HEK293 (cell line): ENCODE measurements around the gene TMEM91.

Source experiments
- BCL11A ChIP-seq: fragments of 450-650 bp; formaldehyde crosslinking; IDR thresholded peaks from 2 replicates; pipeline ENCODE4 v1.5.1; 2016; ENCODE audit warnings: low read depth, missing biosample characterization, missing genetic modification characterization
- KLF1 ChIP-seq: fragments of 450-650 bp; formaldehyde crosslinking; IDR thresholded peaks from 2 replicates; pipeline ENCODE4 v1.5.1; 2016; ENCODE audit warnings: missing biosample characterization, missing genetic modification characterization
- KLF16 ChIP-seq: fragments of 450-650 bp; formaldehyde crosslinking; IDR thresholded peaks from 2 replicates; pipeline ENCODE4 v1.5.1; 2017; ENCODE audit warnings: missing biosample characterization, missing genetic modification characterization
- KLF9 ChIP-seq: fragments of 450-650 bp; formaldehyde crosslinking; IDR thresholded peaks from 2 replicates; pipeline ENCODE4 v1.5.1; 2016; ENCODE audit warnings: missing biosample characterization, missing genetic modification characterization, low read depth
- MEIS1 ChIP-seq: sonication (generic); formaldehyde crosslinking; IDR thresholded peaks from 2 replicates; pipeline ENCODE4 v1.8.1; 2022; ENCODE audit warnings: missing genetic modification reagents, mild to moderate bottlenecking, borderline replicate concordance
- SP2 ChIP-seq: fragments of 450-650 bp; formaldehyde crosslinking; IDR thresholded peaks from 2 replicates; pipeline ENCODE4 v1.5.1; 2016; ENCODE audit warnings: missing biosample characterization, missing genetic modification characterization
- ZBTB11 ChIP-seq: fragments of 450-650 bp; formaldehyde crosslinking; conservative IDR thresholded peaks from 2 replicates; pipeline ENCODE4 v1.5.1; 2016; ENCODE audit warnings: low read depth, missing biosample characterization, missing genetic modification characterization
- ZBTB20 ChIP-seq: fragments of 450-650 bp; formaldehyde crosslinking; IDR thresholded peaks from 2 replicates; pipeline ENCODE4 v1.5.1; 2016; ENCODE audit warnings: missing biosample characterization, missing genetic modification characterization
- ZBTB6 ChIP-seq: fragments of 450-650 bp; formaldehyde crosslinking; IDR thresholded peaks from 2 replicates; pipeline ENCODE4 v1.5.1; 2017; ENCODE audit warnings: missing biosample characterization, missing genetic modification characterization
- ZFP37 ChIP-seq: fragments of 450-650 bp; formaldehyde crosslinking; IDR thresholded peaks from 2 replicates; pipeline ENCODE4 v1.5.1; 2016; ENCODE audit warnings: missing biosample characterization, missing genetic modification characterization
- ZIC2 ChIP-seq: fragments of 450-650 bp; formaldehyde crosslinking; IDR thresholded peaks from 2 replicates; pipeline ENCODE4 v1.5.1; 2016; ENCODE audit warnings: missing biosample characterization, missing genetic modification characterization
- ZNF202 ChIP-seq: fragments of 450-650 bp; formaldehyde crosslinking; IDR thresholded peaks from 2 replicates; pipeline ENCODE4 v1.5.1; 2016; ENCODE audit warnings: missing biosample characterization, missing genetic modification characterization, borderline replicate concordance
- ZNF24 ChIP-seq: fragments of 450-650 bp; formaldehyde crosslinking; IDR thresholded peaks from 2 replicates; pipeline ENCODE4 v1.5.1; 2016; ENCODE audit warnings: missing biosample characterization, missing genetic modification characterization
- ZNF311 ChIP-seq: fragments of 450-650 bp; formaldehyde crosslinking; IDR thresholded peaks from 2 replicates; pipeline ENCODE4 v1.5.1; 2017; ENCODE audit warnings: missing biosample characterization, missing genetic modification characterization, borderline replicate concordance
- ZNF350 ChIP-seq: fragments of 450-650 bp; formaldehyde crosslinking; IDR thresholded peaks from 2 replicates; pipeline ENCODE4 v1.5.0; 2017; ENCODE audit warnings: missing biosample characterization, mild to moderate bottlenecking, missing genetic modification characterization
- ZNF394 ChIP-seq: fragments of 450-650 bp; formaldehyde crosslinking; IDR thresholded peaks from 2 replicates; pipeline ENCODE4 v1.5.1; 2016; ENCODE audit warnings: missing biosample characterization, missing genetic modification characterization, mild to moderate bottlenecking, moderate library complexity, borderline replicate concordance
- ZNF426 ChIP-seq: fragments of 450-650 bp; formaldehyde crosslinking; IDR thresholded peaks from 2 replicates; pipeline ENCODE4 v1.5.1; 2017; ENCODE audit warnings: missing biosample characterization, missing genetic modification characterization, mild to moderate bottlenecking, inconsistent platforms, moderate library complexity
- ZNF449 ChIP-seq: fragments of 450-650 bp; formaldehyde crosslinking; IDR thresholded peaks from 2 replicates; pipeline ENCODE4 v1.5.1; 2017; ENCODE audit warnings: missing biosample characterization, mild to moderate bottlenecking, missing genetic modification characterization, moderate library complexity
- ZNF473 ChIP-seq: fragments of 450-650 bp; formaldehyde crosslinking; IDR thresholded peaks from 2 replicates; pipeline ENCODE4 v1.5.1; 2017; ENCODE audit warnings: missing biosample characterization, missing genetic modification characterization
- ZNF529 ChIP-seq: fragments of 450-650 bp; formaldehyde crosslinking; IDR thresholded peaks from 2 replicates; pipeline ENCODE4 v1.5.1; 2017; ENCODE audit warnings: missing genetic modification characterization, missing biosample characterization; ENCODE audit not compliant: insufficient replicate concordance
- ZNF555 ChIP-seq: fragments of 450-650 bp; formaldehyde crosslinking; conservative IDR thresholded peaks from 2 replicates; pipeline ENCODE4 v1.5.1; 2017; ENCODE audit warnings: missing biosample characterization, mild to moderate bottlenecking, missing genetic modification characterization, inconsistent platforms
- ZNF580 ChIP-seq: fragments of 450-650 bp; formaldehyde crosslinking; IDR thresholded peaks from 2 replicates; pipeline ENCODE4 v1.5.1; 2016; ENCODE audit warnings: missing biosample characterization, missing genetic modification characterization
- ZNF629 ChIP-seq: fragments of 450-650 bp; formaldehyde crosslinking; IDR thresholded peaks from 2 replicates; pipeline ENCODE4 v1.5.1; 2017; ENCODE audit warnings: missing biosample characterization, missing genetic modification characterization
- ZNF639 ChIP-seq: fragments of 450-650 bp; formaldehyde crosslinking; IDR thresholded peaks from 2 replicates; pipeline ENCODE4 v1.5.1; 2016; ENCODE audit warnings: missing biosample characterization, missing genetic modification characterization
- ZNF768 ChIP-seq: fragments of 450-650 bp; formaldehyde crosslinking; IDR thresholded peaks from 2 replicates; pipeline ENCODE4 v1.5.1; 2018; ENCODE audit warnings: missing biosample characterization, mild to moderate bottlenecking, missing genetic modification characterization
- ZSCAN30 ChIP-seq: fragments of 450-650 bp; IDR thresholded peaks from 2 replicates; pipeline ENCODE4 v1.5.1; 2018; ENCODE audit warnings: missing biosample characterization, mild to moderate bottlenecking, missing genetic modification characterization, moderate library complexity
- ZSCAN5A ChIP-seq: fragments of 450-650 bp; formaldehyde crosslinking; IDR thresholded peaks from 2 replicates; pipeline ENCODE4 v1.5.1; 2016; ENCODE audit warnings: missing biosample characterization, missing genetic modification characterization

The TMEM91 gene

GRCh38 chr19:41352609-41353465 is 23.5 kb upstream of the TMEM91 start (continued):
- TF ChIP-seq ZNF449 (tag by site-specific recombination) (no peak), ZNF311 (no peak), ZBTB6 (tag by site-specific recombination) (0 out of 2 replicates have a peak, but pooled peaks have one; percentile 7), ZNF768 (tag by site-specific recombination) (no peak), ZNF580 (tag by site-specific recombination) (no peak), MEIS1 (CRISPR knock-in tag) (no peak), ZSCAN30 (tag by site-specific recombination) (no peak; the same call in 1 of the 2 replicates), KLF9 (tag by site-specific recombination) (peak; percentile 29), ZNF529 (no peak), ZNF24 (tag by site-specific recombination) (0 out of 2 replicates have a peak, but pooled peaks have one; percentile 44), ZBTB11 (tag by site-specific recombination) (0 out of 2 replicates have a peak, but pooled peaks have one; percentile 28), ZIC2 (no peak; the same call in 1 of the 2 replicates), ZNF350 (no peak), ZSCAN5A (tag by site-specific recombination) (no peak), ZNF426 (tag by site-specific recombination) (no peak), ZFP37 (tag by site-specific recombination) (0 out of 2 replicates have a peak, but pooled peaks have one; percentile 72), ZBTB20 (tag by site-specific recombination) (peak; percentile 51; the same call in 1 of the 2 replicates), ZNF473 (no peak), KLF16 (0 out of 2 replicates have a peak, but pooled peaks have one; percentile 20), ZNF202 (tag by site-specific recombination) (no peak), BCL11A (tag by site-specific recombination) (peak; percentile 28; the same call in 1 of the 2 replicates), ZNF394 (peak; percentile 35; the same call in 1 of the 2 replicates), ZNF639 (tag by site-specific recombination) (no peak), KLF1 (tag by site-specific recombination) (no peak; the same call in none of the 2 replicates), ZNF629 (tag by site-specific recombination) (no peak), ZNF555 (no peak), SP2 (peak; percentile 66)
